Liver (tissue), 9 donors: Measurements from ENCODE around the gene PIGM. TPM values are rescaled to one million over a fixed set of nuclear protein-coding genes. Genes with fewer than 3 reads are reported as not detected.

Source experiments
- DNase-seq: peaks from one replicate; pipeline ENCODE4 v3.0.0-alpha.2; 2017; ENCODE audit warnings: low spot score
- H3K27ac ChIP-seq, 2 donors: one replicate each; pipeline ENCODE4 v1.7.0; 2013; ENCODE audit warnings: inconsistent platforms in 2 of 2, low read length in 2 of 2, control low read depth in 1 of 2, low read depth in 1 of 2, mild to moderate bottlenecking in 1 of 2
- H3K27me3 ChIP-seq, 4 donors: one replicate each; pipeline versions ENCODE4 v1.6.1 to v1.7.0; 2013; ENCODE audit warnings: low read length in 3 of 4, inconsistent platforms in 1 of 4, mild to moderate bottlenecking in 1 of 4, moderate library complexity in 1 of 4; ENCODE audit not compliant: control insufficient read depth in 4 of 4, insufficient read depth in 4 of 4
- H3K36me3 ChIP-seq, 4 donors: one replicate each; pipeline versions ENCODE4 v1.6.1 to v1.7.0; 2013; ENCODE audit warnings: low read length in 3 of 4, mild to moderate bottlenecking in 3 of 4, low read depth in 1 of 4, moderate library complexity in 1 of 4; ENCODE audit not compliant: control insufficient read depth in 4 of 4, insufficient read depth in 3 of 4
- H3K4me1 ChIP-seq, 4 donors: one replicate each; pipeline versions ENCODE4 v1.6.1 to v1.7.0; 2013; ENCODE audit warnings: low read length in 3 of 4, mild to moderate bottlenecking in 3 of 4, moderate library complexity in 1 of 4; ENCODE audit not compliant: control insufficient read depth in 4 of 4, insufficient read depth in 4 of 4
- H3K4me3 ChIP-seq, 3 donors: one replicate each; pipeline versions ENCODE4 v1.6.1 to v1.7.0; 2013; ENCODE audit warnings: low read length in 3 of 3, control low read depth in 1 of 3, low read depth in 1 of 3, mild to moderate bottlenecking in 1 of 3
- H3K9ac ChIP-seq, 2 donors: one replicate each; pipeline ENCODE4 v1.7.0; 2013; ENCODE audit warnings: low read length in 2 of 2, mild to moderate bottlenecking in 2 of 2, moderate library complexity in 2 of 2, control low read depth in 1 of 2, low read depth in 1 of 2
- H3K9me3 ChIP-seq, 4 donors: one replicate each; pipeline versions ENCODE4 v1.6.1 to v1.7.0; 2013; ENCODE audit warnings: low read length in 3 of 4; ENCODE audit not compliant: control insufficient read depth in 4 of 4
- EGR1 ChIP-seq, 2 donors: IDR thresholded peaks; 2 replicates each; pipeline ENCODE4 v1.6.1; 2016 to 2018; ENCODE audit warnings: antibody characterized with exemption in 2 of 2, low read depth in 2 of 2
- HNF4A ChIP-seq, 2 donors: conservative IDR thresholded peaks; 2 replicates each; pipeline ENCODE4 v1.6.1; 2016; ENCODE audit warnings: antibody characterized with exemption in 2 of 2, mild to moderate bottlenecking in 2 of 2
- HNF4G ChIP-seq: IDR thresholded peaks from 2 replicates; pipeline ENCODE4 v1.6.1; 2016; ENCODE audit warnings: antibody characterized with exemption
- JUND ChIP-seq, 2 donors: IDR thresholded peaks; 2 replicates each; pipeline ENCODE4 v1.6.1; 2016; ENCODE audit warnings: antibody characterized with exemption in 2 of 2
- RAD21 ChIP-seq, 2 donors: IDR thresholded peaks; 2 replicates each; pipeline ENCODE4 v1.6.1; 2016; ENCODE audit warnings: antibody characterized with exemption in 2 of 2, mild to moderate bottlenecking in 2 of 2
- RXRA ChIP-seq, 2 donors: IDR thresholded peaks; 2 replicates each; pipeline ENCODE4 v1.6.1; 2017 to 2018; ENCODE audit warnings: antibody characterized with exemption in 2 of 2, mild to moderate bottlenecking in 1 of 2
- SP1 ChIP-seq: IDR thresholded peaks from 2 replicates; pipeline ENCODE4 v1.6.1; 2018; ENCODE audit warnings: antibody characterized with exemption, mild to moderate bottlenecking
- TAF1 ChIP-seq: conservative IDR thresholded peaks from 2 replicates; pipeline ENCODE4 v1.6.1; 2016; ENCODE audit warnings: antibody characterized with exemption, mild to moderate bottlenecking
- WGBS: extraction: QIAGEN DNeasy Blood & Tissue Kit; methylation state at CpG from one replicate; pipeline ENCODE4 v1.1.7; 2013; 5-methylcytosine and 5-hydroxymethylcytosine counted together
- polyA plus RNA-seq, 2 donors: library from polyadenylated mRNA; stranded (reverse) in 1 of 2; unstranded in 1 of 2; fragments of 200-250 nt in 1 of 2; fragments of >200 nt in 1 of 2; fragmentation: Nextera tagmentation in 1 of 2; extraction: Ambion mirVana in 1 of 2; gene quantifications; one replicate each; pipeline versions ENCODE4 v1.2.1 to v1.2.3, GENCODE V29; 2013 to 2015
- total RNA-seq, 2 donors: library from RNA; depleted of rRNA; stranded (reverse); fragments of >200 nt; gene quantifications; one replicate each; pipeline ENCODE4 v1.2.3, GENCODE V29; 2014
- TF ChIP-seq, protein P1 (sequence below): fragments of 150-350 bp; IDR thresholded peaks from 2 replicates; pipeline ENCODE4 v1.5.1; 2017; ENCODE audit warnings: improper control_type of control experiment, low read depth, low read length; ENCODE audit not compliant: missing input control
- TF ChIP-seq, protein P2 (sequence below): IDR thresholded peaks from 2 replicates; pipeline ENCODE4 v1.6.1; 2016; ENCODE audit warnings: antibody characterized with exemption, mild to moderate bottlenecking
- donor health status: healthy.
- donor health status: healthy.
- donor health status: healthy.
- donor health status: healthy.
- donor health status: healthy.

PIGM gene
- total and polyA plus RNA-seq, 4 donors = 2.9 to 4.2 (median 3.6) TPM

DNA sequence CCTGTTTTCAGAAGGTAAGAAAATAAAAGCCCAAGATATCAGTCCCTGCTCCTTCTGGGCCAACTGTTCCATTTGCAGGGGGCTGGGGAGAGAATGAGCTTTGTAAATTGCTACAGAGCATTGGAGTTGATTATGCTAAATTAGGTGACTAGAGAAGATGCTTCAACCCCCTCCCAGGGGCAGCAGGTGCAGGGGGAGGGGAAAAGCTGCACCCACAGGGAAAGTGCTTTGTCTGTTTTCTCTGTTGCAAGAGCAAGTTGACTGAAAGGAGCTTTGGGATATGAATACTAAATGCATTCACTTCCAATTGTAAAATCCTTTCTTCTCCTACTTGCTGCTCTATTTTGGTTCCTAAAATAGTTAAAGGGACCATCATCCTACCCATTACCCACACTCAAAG is 16.5 kb upstream of the PIGM start:
- no peaks in the 10 kb centered on the region for H3K9me3 ChIP-seq
- no peak for DNase-seq
- no peak for TF ChIP-seq SP1
- TF ChIP-seq JUND (IDR thresholded peaks at IDR 0.05) = no peak

DNA sequence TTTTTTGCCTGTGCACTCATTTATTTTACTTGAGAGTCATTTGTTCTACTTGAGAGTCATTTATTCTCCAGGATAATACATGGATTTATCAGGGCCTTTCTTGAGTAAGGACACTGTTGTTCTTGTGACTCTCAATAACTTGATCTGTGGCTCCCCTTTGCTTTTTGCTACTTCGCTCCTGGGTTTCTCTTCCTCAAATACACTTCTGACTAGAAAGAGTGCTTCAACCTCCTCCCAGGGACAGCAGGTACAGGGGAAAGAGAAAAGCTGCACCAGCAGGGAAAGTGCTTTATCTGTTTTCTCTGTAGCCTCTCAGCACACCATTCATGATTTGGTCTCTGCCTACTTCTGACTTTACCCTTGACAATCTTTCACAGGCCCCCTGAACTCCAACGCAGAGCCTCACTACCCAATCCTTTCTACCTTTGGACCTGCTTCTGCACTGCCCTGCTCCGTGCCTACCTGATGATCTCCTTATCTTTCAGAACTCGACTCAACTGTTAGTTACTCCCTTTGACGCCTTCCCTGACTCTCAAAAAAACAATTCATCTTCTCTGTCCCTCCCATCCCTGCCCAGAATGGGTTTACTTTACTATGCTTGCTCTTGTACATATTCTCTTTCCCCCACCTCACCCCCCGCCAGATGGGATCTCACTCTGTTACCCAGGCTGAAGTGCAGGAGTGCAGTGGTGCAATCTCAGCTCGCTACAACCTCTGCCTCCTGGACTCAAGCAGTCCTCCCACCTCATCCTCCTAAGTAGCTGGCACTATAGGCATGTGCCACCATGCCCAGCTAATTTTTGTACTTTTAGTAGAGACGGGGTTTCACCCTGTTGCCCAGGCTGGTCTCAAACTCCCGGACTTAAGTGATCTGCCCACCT is 15.6 kb upstream of the PIGM start:
- Histone ChIP-seq H3K36me3 (no peaks in the 10 kb centered on the region), H3K27me3 (no peaks in the 10 kb centered on the region), H3K9ac (no peak overlapping the region), H3K9me3 (no peaks in the 10 kb centered on the region), H3K4me1 (peaks cover 0 to 15% (median 5%) of the 10 kb centered on the region in 4 donors), H3K27ac (no peak overlapping the region), H3K4me3 (no peak overlapping the region)
- WGBS = 76% methylated on average over 9 of the region's 9 CpGs
- no peak for DNase-seq
- TF ChIP-seq HNF4A (conservative IDR thresholded peaks at IDR 0.05) (no peak), RXRA (IDR thresholded peaks at IDR 0.05) (no peak), HNF4G (no peak), JUND (IDR thresholded peaks at IDR 0.05) (no peak), TAF1 (no peak), EGR1 (IDR thresholded peaks at IDR 0.05; ENCODE audit: low read depth in 2 of 2) (no peak), SP1 (no peak)

More for the DNA sequence above, 16.5 kb upstream of the PIGM start:
- Histone ChIP-seq H3K4me1 (peaks cover 0 to 15% (median 5%) of the 10 kb centered on the region in 4 donors), H3K27me3 (no peaks in the 10 kb centered on the region), H3K36me3 (no peaks in the 10 kb centered on the region), H3K4me3 (no peak overlapping the region), H3K9ac (no peak overlapping the region), H3K27ac (no peak overlapping the region)

DNA sequence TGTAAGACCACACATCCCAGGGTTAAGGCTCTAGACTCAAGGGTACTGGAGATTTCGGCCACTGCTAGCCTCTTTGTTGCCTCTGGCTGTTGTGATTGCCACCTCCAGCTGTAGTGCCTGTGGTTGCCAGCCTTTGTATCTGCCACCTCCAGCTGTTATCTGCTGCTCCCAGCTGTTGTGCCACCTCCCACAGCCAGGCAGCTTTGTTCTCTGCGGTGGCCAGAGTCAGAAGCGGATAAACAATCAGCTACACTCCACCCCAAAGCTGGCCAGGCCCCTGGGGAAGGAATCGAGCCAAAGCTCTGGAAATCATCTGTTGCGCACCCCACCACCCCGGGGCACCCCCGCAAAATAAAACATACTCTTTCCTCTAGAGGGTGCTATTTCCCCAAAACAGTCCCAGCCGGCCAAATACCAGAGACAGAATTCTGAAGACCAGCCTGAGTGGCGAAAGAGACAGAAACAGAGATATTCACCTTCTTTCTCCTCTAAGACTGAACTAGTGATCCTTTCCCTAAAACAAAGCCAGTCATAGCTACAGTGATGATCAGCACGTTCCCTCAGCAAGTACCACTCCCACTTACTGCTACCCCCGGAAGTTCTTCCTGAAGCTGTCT is 14.8 kb upstream of the PIGM start:
- H3K9ac ChIP-seq = no peak overlapping the region
- H3K4me3 ChIP-seq = no peak overlapping the region
- WGBS = 17% methylated on average over 11 of the region's 11 CpGs
- H3K9me3 ChIP-seq = no peaks in the 10 kb centered on the region
- no peaks in the 10 kb centered on the region for H3K27me3 ChIP-seq
- TF ChIP-seq, protein P1, sequence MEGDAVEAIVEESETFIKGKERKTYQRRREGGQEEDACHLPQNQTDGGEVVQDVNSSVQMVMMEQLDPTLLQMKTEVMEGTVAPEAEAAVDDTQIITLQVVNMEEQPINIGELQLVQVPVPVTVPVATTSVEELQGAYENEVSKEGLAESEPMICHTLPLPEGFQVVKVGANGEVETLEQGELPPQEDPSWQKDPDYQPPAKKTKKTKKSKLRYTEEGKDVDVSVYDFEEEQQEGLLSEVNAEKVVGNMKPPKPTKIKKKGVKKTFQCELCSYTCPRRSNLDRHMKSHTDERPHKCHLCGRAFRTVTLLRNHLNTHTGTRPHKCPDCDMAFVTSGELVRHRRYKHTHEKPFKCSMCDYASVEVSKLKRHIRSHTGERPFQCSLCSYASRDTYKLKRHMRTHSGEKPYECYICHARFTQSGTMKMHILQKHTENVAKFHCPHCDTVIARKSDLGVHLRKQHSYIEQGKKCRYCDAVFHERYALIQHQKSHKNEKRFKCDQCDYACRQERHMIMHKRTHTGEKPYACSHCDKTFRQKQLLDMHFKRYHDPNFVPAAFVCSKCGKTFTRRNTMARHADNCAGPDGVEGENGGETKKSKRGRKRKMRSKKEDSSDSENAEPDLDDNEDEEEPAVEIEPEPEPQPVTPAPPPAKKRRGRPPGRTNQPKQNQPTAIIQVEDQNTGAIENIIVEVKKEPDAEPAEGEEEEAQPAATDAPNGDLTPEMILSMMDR = peak; percentile 46
- TF ChIP-seq RAD21 (IDR thresholded peaks at IDR 0.05) (peak; percentile 72 to 80), RXRA (IDR thresholded peaks at IDR 0.05) (no peak)
- DNase-seq = peak; percentile 65
- no peak overlapping the region for H3K27ac ChIP-seq
- peaks cover 0 to 15% (median 5%) of the 10 kb centered on the region in 4 donors for H3K4me1 ChIP-seq
- no peaks in the 10 kb centered on the region for H3K36me3 ChIP-seq

DNA sequence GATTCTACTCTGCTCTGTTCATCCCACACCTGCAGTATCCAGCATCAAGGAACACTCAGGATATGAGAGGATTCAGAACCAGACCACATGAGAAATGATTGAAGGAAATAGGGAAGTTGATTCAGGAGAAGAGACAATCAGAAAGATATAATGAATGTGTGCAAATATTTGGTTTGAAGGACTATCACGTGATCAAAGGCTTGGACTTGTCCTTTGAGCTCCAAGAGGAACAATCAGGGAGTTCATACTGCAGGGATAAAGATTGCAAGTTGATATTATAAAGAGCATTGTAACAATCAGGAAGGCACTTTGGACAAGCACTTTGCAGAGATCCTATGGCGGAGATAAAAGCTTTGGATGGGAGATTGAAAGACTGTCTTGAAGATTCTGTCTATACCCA is 13.9 kb upstream of the PIGM start:
- DNase-seq = no peak
- Histone ChIP-seq H3K9me3 (no peaks in the 10 kb centered on the region), H3K4me1 (peaks cover 0 to 15% (median 5%) of the 10 kb centered on the region in 4 donors), H3K4me3 (no peak overlapping the region), H3K27me3 (no peaks in the 10 kb centered on the region), H3K36me3 (no peaks in the 10 kb centered on the region), H3K27ac (no peak overlapping the region), H3K9ac (no peak overlapping the region)
- peak in 1 of 2 donors; percentile 5 for TF ChIP-seq RXRA (IDR thresholded peaks at IDR 0.05)
- TF ChIP-seq, protein P2, sequence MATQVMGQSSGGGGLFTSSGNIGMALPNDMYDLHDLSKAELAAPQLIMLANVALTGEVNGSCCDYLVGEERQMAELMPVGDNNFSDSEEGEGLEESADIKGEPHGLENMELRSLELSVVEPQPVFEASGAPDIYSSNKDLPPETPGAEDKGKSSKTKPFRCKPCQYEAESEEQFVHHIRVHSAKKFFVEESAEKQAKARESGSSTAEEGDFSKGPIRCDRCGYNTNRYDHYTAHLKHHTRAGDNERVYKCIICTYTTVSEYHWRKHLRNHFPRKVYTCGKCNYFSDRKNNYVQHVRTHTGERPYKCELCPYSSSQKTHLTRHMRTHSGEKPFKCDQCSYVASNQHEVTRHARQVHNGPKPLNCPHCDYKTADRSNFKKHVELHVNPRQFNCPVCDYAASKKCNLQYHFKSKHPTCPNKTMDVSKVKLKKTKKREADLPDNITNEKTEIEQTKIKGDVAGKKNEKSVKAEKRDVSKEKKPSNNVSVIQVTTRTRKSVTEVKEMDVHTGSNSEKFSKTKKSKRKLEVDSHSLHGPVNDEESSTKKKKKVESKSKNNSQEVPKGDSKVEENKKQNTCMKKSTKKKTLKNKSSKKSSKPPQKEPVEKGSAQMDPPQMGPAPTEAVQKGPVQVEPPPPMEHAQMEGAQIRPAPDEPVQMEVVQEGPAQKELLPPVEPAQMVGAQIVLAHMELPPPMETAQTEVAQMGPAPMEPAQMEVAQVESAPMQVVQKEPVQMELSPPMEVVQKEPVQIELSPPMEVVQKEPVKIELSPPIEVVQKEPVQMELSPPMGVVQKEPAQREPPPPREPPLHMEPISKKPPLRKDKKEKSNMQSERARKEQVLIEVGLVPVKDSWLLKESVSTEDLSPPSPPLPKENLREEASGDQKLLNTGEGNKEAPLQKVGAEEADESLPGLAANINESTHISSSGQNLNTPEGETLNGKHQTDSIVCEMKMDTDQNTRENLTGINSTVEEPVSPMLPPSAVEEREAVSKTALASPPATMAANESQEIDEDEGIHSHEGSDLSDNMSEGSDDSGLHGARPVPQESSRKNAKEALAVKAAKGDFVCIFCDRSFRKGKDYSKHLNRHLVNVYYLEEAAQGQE = no peak
- peak; percentile 37 to 47 for TF ChIP-seq HNF4A (conservative IDR thresholded peaks at IDR 0.05)
- WGBS = 52% methylated on average over 2 of the region's 2 CpGs
